Glutamatergic neuron (in vitro differentiated cells): Measurements from ENCODE around the gene ADAM22. TPM values are rescaled to one million over a fixed set of nuclear protein-coding genes. Genes with fewer than 3 reads are reported as not detected.

Experiments
- DNase-seq: peaks from one replicate; pipeline ENCODE4 v3.0.0; 2022
- H3K27ac Mint-ChIP-seq: one replicate; pipeline ENCODE4 v1.8.0; 2020; ENCODE audit warnings: mild to moderate bottlenecking, mixed read lengths, inconsistent platforms; ENCODE audit not compliant: unreplicated experiment
- H3K27me3 Mint-ChIP-seq: one replicate; pipeline ENCODE4 v1.8.0; 2020; ENCODE audit warnings: mild to moderate bottlenecking, moderate library complexity, mixed read lengths, inconsistent platforms; ENCODE audit not compliant: unreplicated experiment
- H3K36me3 Mint-ChIP-seq: one replicate; pipeline ENCODE4 v1.8.0; 2020; ENCODE audit warnings: mild to moderate bottlenecking, mixed read lengths, inconsistent platforms; ENCODE audit not compliant: unreplicated experiment
- H3K4me1 Mint-ChIP-seq: one replicate; pipeline ENCODE4 v1.8.0; 2020; ENCODE audit warnings: mild to moderate bottlenecking, low read depth, mixed read lengths, inconsistent platforms; ENCODE audit not compliant: unreplicated experiment
- H3K4me3 Mint-ChIP-seq: one replicate; pipeline ENCODE4 v1.8.0; 2020; ENCODE audit warnings: mild to moderate bottlenecking, mixed read lengths, inconsistent platforms; ENCODE audit not compliant: unreplicated experiment
- H3K9me3 Mint-ChIP-seq: one replicate; pipeline ENCODE4 v1.8.0; 2020; ENCODE audit warnings: mild to moderate bottlenecking, moderate library complexity, mixed read lengths, inconsistent platforms; ENCODE audit not compliant: unreplicated experiment
- total RNA-seq: library from RNA; stranded (reverse); fragmentation: NEBNext Ultra II Directional; extraction: Animal tissue kit (Norgen Biotek cat#: 25700); gene quantifications from one replicate; pipeline ENCODE4 v1.2.1, GENCODE V29; 2021; ENCODE audit not compliant: unreplicated experiment
- TF ChIP-seq, protein P1 (sequence below): fragments of 200-600 bp; sonication (generic); IDR thresholded peaks from one replicate; pipeline ENCODE4 v1.5.0; 2021; ENCODE audit not compliant: partially characterized antibody, unreplicated experiment

ADAM22 gene
- total RNA-seq, 1 donor from 2014 or later = 91.9 TPM

DNA sequence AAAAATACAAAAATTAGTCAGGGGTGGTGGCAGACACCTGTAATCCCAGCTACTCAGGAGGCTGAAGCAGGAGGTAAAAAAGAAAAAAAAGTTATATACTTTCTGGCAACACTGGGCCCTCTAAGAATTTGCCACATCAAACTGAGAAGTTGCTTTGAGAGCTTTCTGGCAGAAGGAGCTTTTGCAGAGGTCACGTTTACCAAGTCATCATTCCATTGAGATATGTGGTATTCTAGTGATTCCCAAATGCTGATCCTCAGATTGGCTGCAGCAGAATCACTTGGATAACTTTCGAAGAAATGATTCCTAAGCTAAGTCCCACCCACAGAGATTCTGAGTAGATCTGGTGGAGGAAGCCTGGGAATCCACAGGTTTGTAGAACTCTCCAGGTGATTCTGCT lies 80.5 kb downstream of the ADAM22 start:
- TF ChIP-seq, protein P1, sequence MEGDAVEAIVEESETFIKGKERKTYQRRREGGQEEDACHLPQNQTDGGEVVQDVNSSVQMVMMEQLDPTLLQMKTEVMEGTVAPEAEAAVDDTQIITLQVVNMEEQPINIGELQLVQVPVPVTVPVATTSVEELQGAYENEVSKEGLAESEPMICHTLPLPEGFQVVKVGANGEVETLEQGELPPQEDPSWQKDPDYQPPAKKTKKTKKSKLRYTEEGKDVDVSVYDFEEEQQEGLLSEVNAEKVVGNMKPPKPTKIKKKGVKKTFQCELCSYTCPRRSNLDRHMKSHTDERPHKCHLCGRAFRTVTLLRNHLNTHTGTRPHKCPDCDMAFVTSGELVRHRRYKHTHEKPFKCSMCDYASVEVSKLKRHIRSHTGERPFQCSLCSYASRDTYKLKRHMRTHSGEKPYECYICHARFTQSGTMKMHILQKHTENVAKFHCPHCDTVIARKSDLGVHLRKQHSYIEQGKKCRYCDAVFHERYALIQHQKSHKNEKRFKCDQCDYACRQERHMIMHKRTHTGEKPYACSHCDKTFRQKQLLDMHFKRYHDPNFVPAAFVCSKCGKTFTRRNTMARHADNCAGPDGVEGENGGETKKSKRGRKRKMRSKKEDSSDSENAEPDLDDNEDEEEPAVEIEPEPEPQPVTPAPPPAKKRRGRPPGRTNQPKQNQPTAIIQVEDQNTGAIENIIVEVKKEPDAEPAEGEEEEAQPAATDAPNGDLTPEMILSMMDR = no peak
- H3K27ac Mint-ChIP-seq = no peak overlapping the region
- peaks cover 1% of the 10 kb centered on the region for H3K9me3 Mint-ChIP-seq
- H3K4me3 Mint-ChIP-seq = no peak overlapping the region
- H3K36me3 Mint-ChIP-seq = no peaks in the 10 kb centered on the region
- H3K4me1 Mint-ChIP-seq = no peaks in the 10 kb centered on the region
- DNase-seq = no peak
- H3K27me3 Mint-ChIP-seq = peaks cover 2% of the 10 kb centered on the region

GRCh38 chr7:88015309-88015708 lies 81.3 kb downstream of the ADAM22 start:
- Mint-ChIP-seq H3K27ac (no peak overlapping the region), H3K9me3 (peaks cover 1% of the 10 kb centered on the region), H3K36me3 (no peaks in the 10 kb centered on the region), H3K27me3 (peaks cover 2% of the 10 kb centered on the region), H3K4me1 (peaks cover 3% of the 10 kb centered on the region), H3K4me3 (no peak overlapping the region)
- TF ChIP-seq, protein P1 = no peak
- DNase-seq = no peak

- Mint-ChIP-seq H3K36me3 (no peaks in the 10 kb centered on the region), H3K4me1 (peaks cover 4% of the 10 kb centered on the region), H3K9me3 (peaks cover 1% of the 10 kb centered on the region), H3K4me3 (no peak overlapping the region), H3K27ac (no peak overlapping the region), H3K27me3 (peaks cover 2% of the 10 kb centered on the region)
- TF ChIP-seq, protein P1 = no peak
- DNase-seq = no peak
Observed at GRCh38 chr7:88018501-88018900, 84.5 kb downstream of the ADAM22 start.

GRCh38 chr7:88020953-88021665 lies 87.1 kb downstream of the ADAM22 start:
- Mint-ChIP-seq H3K27me3 (peaks cover 1% of the 10 kb centered on the region), H3K4me3 (no peak overlapping the region), H3K4me1 (peaks cover 4% of the 10 kb centered on the region), H3K9me3 (peaks cover 1% of the 10 kb centered on the region), H3K36me3 (peaks cover 13% of the 10 kb centered on the region), H3K27ac (no peak overlapping the region)
- TF ChIP-seq, protein P1 = no peak
- no peak for DNase-seq

DNA sequence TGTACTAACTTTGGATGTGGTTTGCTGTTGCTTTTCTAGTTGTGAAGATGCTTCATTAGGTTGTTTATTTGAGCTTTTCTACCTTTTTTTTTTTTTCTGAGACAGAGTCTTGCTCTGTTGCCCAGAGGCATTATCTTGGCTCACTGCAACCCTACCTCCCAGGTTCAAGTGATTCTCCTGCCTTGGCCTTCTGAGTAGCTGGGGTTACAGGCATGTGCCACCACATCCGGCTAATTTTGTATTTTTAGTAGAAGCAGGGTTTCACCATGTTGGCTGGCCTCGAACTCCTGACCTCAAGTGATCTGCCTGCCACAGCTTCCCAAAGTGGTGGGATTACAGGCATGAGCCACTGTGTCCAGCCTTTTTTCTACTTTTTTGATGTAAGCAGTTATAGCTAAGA lies 93.7 kb downstream of the ADAM22 start:
- peaks cover 38% of the 10 kb centered on the region for H3K36me3 Mint-ChIP-seq
- no peaks in the 10 kb centered on the region for H3K4me1 Mint-ChIP-seq
- H3K9me3 Mint-ChIP-seq = peaks cover 21% of the 10 kb centered on the region
- H3K27ac Mint-ChIP-seq = no peak overlapping the region
- TF ChIP-seq, protein P1 = no peak
- H3K4me3 Mint-ChIP-seq = no peak overlapping the region
- no peak for DNase-seq
- peaks cover 5% of the 10 kb centered on the region for H3K27me3 Mint-ChIP-seq
